Testis (tissue), 2 donors: ENCODE measurements around the gene JTB.

Experiments
- CTCF ChIP-seq, 3 experiments: fragments of 450-650 bp in 2 of 3; fragments of 200-600 bp in 1 of 3; sonication (generic) in 1 of 3; IDR thresholded peaks; one replicate each; pipeline ENCODE4 v1.5.1; 2016 to 2019; ENCODE audit warnings: antibody characterized with exemption in 3 of 3, mild to moderate bottlenecking in 2 of 3, moderate library complexity in 1 of 3
- POLR2A ChIP-seq: fragments of 450-650 bp; IDR thresholded peaks from one replicate; pipeline ENCODE4 v1.6.1; 2017; ENCODE audit warnings: antibody characterized with exemption, mild to moderate bottlenecking, moderate library complexity

- TF ChIP-seq CTCF (IDR thresholded peaks at IDR 0.05): no peak
- TF ChIP-seq POLR2A: no peak
These were observed 8.5 kb downstream of the JTB start for GRCh38 chr1:153968972-153969371.
